GM12873 (cell line): ENCODE results near the gene CDK15.

Experiments
- CTCF ChIP-seq: IDR thresholded peaks from 2 replicates; pipeline ENCODE4 v1.5.1; 2012; ENCODE audit warnings: low read depth, mild to moderate bottlenecking, moderate library complexity, low read length, control low read depth; ENCODE audit not compliant: insufficient read depth; ENCODE audit errors: missing control alignments

The CDK15 gene

DNA sequence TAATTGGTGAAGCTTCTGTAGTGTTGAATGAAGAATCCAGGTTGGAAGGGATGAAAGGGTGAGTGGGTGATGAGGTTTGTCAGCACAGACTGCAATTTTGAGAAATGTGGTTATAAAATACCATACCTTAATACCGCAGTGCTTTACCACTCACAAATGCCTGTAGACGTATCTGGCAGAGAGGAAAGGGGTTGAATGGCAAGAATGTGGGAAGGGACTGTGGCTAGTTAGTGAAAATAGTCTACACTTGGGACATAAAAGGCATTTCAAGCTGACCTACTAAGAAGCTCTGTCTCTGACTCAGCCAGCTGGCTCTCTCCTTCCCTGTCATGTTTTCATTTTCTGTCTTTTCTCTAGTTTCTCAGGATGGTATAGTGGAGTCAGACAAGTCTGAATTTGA lies 25.1 kb downstream of the CDK15 start:
- no peak for TF ChIP-seq CTCF

DNA sequence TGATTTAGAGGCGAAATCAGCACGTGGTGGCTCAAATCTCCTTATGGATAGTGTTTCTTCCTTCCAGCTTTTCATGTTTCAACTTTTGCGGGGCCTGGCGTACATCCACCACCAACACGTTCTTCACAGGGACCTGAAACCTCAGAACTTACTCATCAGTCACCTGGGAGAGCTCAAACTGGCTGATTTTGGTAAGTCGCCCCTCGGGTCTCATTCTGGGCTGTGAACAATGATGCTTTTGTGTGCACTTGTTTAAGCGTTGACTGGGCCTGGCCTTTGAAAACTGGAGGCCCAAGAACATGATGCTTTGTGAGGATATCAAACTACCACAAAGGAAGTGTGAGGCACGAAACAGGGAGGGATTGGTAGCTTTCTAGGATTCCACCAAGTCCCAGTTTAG lies 27.4 kb downstream of the CDK15 start:
- TF ChIP-seq CTCF: no peak

GRCh38 chr2:201835066-201835465 lies 28.7 kb downstream of the CDK15 start:
- no peak for TF ChIP-seq CTCF

GRCh38 chr2:201837391-201837790 lies 31.1 kb downstream of the CDK15 start:
- no peak for TF ChIP-seq CTCF

DNA sequence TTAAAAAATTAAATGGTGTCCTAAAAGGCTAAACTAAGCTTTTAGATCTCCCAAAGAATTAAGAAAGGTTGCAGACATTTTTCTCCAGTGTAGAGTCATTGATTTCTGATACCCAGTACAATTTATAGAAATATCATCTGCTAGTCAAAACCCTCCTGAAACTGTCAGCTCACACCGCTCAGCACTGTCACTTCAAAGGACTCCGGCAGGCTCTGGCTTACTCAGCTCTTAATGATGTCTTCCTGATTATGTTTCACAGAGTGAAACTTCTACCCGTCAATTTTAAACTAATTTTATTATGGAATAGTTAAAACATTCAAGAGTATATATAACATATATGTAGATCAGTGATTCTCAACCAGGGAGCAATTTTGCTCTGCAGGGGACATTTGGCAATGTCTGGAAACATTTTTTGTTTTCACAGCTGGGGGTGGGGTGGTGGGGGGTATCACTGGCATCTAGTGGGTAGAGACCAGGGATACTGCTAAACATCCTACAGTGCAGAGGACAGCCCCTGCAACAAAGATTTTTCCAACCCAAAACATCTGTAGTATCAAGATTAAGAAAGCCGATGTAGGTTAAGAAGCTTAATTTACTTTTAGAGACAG lies 31.6 kb downstream of the CDK15 start:
- no peak for TF ChIP-seq CTCF

DNA sequence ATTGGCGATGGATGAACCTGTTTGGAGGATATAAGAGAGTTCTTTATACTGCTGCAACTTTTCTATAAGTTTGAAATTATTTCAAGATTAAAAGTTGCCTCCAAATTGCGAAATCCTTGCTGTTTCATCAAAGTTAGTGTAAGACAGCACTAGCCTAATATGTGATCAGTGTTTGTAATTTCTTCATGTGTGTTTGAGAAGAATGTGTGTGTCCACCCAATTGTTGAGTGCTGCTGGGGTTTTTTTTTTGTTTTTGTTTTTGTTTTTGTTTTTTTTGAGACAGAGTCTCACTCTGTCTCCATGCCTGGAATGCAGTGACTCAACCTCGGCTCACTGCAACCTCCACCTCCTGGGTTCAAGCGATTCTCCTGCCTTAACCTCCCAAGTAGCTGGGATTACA lies 33.4 kb downstream of the CDK15 start:
- no peak for TF ChIP-seq CTCF

DNA sequence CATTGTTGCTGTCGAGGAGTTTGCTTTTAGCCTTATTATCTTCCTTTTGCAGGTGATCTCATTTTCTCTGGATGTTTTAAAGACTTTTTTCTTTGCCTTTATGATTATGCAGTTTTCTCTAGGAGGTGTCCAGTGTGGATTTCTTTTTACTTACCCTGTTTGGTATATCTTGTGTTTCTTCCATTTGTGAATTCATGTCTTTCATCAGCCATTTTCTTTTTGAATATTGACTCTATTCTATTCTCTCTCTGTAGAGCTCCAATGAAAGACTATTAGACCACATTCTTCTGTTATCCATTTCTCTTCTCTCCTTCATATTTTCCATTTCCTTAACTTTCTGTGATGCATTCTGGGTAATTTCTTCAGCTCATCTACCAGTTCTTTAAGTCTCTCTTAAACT lies 34.4 kb downstream of the CDK15 start:
- no peak for TF ChIP-seq CTCF
